T-helper 2 cell treated with Interferon-gamma antibody and Interleukin-4, amounts not matched to agents 5 μg/mL and 100 μg/mL, for 36 hours (primary cell): ENCODE results near the gene MYMK.

Experiments used
- DNase-seq: peaks from one replicate; pipeline ENCODE4 v3.0.0; 2021; ENCODE audit warnings: low spot score
- H3K27ac Mint-ChIP-seq: one replicate; pipeline ENCODE4 v1.8.0; 2021; ENCODE audit warnings: mild to moderate bottlenecking, mixed read lengths
- H3K27me3 Mint-ChIP-seq: one replicate; pipeline ENCODE4 v1.8.0; 2021; ENCODE audit warnings: low read depth, mixed read lengths
- H3K36me3 Mint-ChIP-seq: one replicate; pipeline ENCODE4 v1.8.0; 2021; ENCODE audit warnings: low read depth, mixed read lengths
- H3K4me1 Mint-ChIP-seq: one replicate; pipeline ENCODE4 v1.8.0; 2021; ENCODE audit warnings: low read depth, mixed read lengths
- H3K4me3 Mint-ChIP-seq: one replicate; pipeline ENCODE4 v1.8.0; 2022; ENCODE audit warnings: mild to moderate bottlenecking, moderate library complexity, mixed read lengths
- H3K9me3 Mint-ChIP-seq: one replicate; pipeline ENCODE4 v1.8.0; 2021; ENCODE audit warnings: mixed read lengths

The MYMK gene

DNA sequence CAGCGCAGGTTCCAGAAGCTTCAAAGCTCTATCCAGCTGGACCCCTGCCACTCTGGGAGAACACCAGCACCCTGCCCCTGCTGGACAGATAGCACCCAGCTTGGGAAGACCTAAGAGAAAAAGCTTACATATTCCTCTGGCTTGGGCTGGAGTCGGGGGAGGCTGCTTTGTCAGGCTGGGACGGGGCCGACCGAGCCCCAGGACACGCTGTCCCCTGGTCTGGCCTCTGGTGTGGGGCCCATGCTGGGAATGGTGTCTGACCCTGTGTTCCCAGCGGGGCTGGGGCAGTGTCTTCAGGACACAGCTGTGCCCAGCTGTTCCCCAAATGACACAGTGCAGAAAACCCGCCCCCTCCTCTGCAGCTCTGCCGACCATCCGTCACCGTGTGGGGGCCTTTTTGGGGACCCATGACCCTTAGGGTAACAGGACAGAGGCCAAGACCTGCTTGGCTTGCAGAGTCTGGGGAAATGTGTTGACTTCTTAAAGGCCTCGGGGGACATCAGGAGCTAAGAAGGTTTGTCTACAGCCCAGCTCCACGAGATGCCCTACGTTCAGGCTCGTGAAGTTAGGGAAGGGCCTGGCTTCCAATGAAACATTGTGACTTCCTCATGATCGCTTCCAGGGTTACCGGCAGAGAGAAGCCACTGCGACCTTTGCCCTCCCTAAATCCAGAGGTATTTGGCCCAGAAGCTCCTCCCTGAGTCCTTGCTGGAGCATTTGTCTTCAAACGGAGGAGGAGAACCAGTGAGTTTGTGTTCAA is 25.4 kb downstream of the MYMK start:
- Mint-ChIP-seq H3K4me3 (no peak overlapping the region), H3K27me3 (peaks cover 2% of the 10 kb centered on the region)

DNA sequence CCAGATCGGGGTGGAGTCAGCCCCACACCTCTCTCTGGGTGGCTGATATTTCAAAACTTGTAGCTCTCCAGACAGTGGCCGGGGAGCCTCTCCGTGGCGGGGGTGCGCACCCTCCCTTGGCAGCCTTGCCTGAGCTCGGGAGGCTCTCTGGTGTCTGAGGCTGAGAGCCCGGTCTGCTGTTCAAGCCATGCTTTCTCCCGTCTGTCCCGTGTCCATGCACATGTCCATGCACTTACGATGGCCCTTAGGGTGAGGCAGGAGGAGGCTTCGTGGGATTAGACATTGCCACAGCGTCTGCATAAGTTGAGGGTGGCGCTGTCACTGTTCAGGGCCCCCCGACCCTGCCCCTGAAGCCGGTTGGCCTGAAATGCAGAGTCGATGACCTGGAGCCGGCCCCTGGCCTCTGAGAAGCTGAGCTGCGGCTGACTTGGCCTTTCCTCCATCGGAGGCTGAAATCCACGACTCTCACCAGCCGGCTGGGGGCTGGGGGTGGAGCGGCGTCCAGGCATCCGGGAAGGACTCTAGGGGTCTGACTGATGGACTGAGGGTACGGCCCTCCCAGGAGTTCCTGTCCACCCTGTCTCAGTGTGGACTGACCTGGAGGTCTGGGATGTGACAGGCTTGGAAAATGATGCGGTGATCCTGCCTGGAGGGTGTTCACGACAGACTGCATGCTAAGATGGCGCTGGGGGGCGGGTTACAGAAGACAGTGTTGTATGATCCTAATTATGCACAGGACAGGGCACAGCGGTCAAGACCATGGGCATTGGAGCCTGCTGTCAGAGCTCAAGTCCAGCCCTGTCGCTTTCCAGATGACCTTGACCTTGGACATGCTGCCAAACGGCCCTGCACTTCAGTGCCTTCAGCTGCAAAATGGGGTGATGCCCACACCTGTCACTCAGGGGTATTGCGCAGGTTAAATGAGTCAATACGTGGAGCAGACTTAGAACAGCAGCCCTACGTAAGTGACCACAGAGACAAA is 27.6 kb downstream of the MYMK start:
- Mint-ChIP-seq H3K27ac (no peak overlapping the region), H3K9me3 (peaks cover 13% of the 10 kb centered on the region), H3K36me3 (no peaks in the 10 kb centered on the region), H3K27me3 (no peaks in the 10 kb centered on the region), H3K4me1 (no peaks in the 10 kb centered on the region), H3K4me3 (no peak overlapping the region)
- DNase-seq, result no peak

More for the DNA sequence above, 25.4 kb downstream of the MYMK start:
- no peak for DNase-seq
- Mint-ChIP-seq H3K27ac (no peak overlapping the region), H3K36me3 (no peaks in the 10 kb centered on the region), H3K4me1 (no peaks in the 10 kb centered on the region), H3K9me3 (peaks cover 22% of the 10 kb centered on the region)

DNA sequence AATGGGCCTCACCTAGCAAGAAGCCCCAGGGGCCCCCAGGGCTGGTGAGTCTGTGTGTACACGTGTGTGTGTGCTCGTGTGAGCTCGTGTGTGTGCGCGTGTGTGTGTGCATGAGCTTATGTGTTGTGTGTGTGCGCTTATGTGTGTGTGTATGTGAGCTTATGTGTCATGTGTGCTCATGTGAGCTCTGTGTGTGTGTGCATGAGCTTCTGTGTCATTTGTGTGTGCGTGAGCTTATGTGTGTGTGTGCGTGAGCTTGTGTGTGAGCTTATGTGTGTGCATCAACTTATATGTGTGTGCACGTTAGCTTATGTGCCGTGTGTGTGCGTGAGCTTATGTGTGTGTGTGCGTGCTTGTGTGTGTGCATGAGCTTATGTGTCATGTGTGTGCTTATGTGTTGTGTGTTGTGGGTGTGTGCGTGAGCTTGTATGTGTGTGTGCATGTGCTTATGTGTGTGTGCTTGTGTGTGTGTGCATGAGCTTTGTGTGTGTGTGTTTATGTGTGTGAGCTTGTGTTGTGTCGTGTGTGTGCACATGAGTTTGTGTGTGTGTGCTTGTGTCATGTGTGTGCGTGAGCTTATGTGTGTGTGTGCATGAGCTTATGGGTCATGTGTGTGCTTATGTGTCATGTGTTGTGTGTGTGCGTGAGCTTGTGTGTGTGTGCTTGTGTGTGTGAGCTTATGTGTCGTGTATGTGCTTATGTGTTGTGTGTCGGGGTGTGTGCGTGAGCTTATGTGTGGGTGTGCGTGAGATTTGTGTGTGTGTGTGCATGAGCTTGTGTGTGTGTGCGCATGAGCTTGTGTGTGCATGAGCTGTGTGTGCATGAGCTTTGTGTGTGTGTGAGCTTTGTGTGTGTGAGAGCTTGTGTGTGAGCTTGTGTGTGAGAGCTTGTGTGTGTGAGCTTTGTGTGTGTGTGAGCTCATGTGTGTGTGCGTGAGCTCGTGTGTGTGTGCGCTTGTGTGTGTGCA is 29.1 kb downstream of the MYMK start:
- Mint-ChIP-seq H3K4me1 (no peaks in the 10 kb centered on the region), H3K9me3 (no peaks in the 10 kb centered on the region), H3K36me3 (no peaks in the 10 kb centered on the region), H3K4me3 (no peak overlapping the region), H3K27ac (no peak overlapping the region), H3K27me3 (no peaks in the 10 kb centered on the region)
- no peak for DNase-seq

DNA sequence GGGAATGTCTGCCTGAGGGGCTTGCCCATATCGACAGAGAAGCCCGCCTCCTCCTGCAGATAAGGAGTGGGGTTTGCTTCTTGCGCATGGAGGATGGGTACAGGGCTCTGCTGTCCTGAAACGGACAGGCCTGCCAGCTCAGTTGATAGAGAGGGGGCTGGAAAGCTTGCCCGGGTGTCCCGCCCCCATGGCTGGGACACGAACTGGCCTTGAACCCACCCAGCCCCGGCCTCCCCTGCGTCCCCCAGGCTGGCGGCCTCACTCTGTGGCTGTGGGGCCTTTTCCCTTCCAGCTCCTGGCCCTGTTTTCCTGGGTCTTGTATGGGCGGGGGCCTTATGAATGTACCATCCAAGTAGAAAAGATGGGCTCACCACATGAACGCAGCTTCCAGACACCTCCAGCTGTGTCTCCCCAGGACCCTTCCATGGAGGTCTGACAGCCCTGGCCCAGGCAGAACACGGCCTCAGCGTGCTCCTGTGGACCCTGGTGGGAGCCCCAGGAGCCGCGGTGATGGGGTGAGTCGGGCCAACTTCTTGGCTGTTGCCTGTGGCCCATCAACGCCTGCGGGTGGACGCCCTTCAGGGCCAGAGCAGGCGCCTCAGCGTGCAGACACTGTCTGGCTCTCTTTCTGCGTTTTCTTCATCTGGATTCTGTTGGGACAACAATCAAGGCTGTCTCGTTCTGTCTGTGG is 30.0 kb downstream of the MYMK start:
- no peak overlapping the region for H3K4me3 Mint-ChIP-seq
- no peaks in the 10 kb centered on the region for H3K4me1 Mint-ChIP-seq
- H3K9me3 Mint-ChIP-seq, result no peaks in the 10 kb centered on the region
- H3K36me3 Mint-ChIP-seq, result no peaks in the 10 kb centered on the region
- no peak overlapping the region for H3K27ac Mint-ChIP-seq
- no peaks in the 10 kb centered on the region for H3K27me3 Mint-ChIP-seq
- no peak for DNase-seq

DNA sequence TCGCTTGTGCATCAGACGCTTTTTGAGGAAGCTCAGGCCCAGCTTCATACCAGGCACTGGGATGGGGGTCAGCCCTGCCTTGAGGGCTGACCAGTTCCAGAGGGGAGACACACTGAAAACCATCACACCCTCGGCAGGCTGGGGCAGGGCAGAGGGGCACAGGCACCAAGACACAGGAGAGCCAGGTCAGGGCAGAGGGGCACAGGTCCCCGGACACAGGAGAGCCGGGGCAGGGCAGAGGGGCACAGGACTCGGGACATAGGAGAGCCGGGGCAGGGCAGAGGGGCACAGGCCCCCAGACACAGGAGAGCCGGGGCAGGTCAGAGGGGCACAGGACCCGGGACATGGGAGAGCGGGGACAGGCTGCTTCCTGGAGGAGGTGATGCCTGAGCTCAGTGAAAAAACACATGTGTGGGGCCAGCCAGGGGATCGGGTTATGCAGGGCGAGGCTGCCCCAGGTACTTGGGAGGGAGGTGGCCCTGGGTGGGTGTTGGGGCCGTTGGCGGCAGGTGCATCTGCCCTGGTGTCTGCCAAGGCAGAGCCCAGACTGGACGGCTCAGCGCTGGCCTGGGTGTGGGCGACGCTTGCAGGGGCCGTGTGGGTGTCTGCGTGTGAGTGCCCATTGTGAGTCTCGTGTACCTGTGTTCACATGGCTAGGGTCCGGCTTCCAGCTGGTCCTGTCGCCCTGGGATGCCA is 30.8 kb downstream of the MYMK start:
- H3K27ac Mint-ChIP-seq, result no peak overlapping the region
- H3K4me1 Mint-ChIP-seq, result no peaks in the 10 kb centered on the region
- no peaks in the 10 kb centered on the region for H3K36me3 Mint-ChIP-seq
- no peaks in the 10 kb centered on the region for H3K9me3 Mint-ChIP-seq
- no peak overlapping the region for H3K4me3 Mint-ChIP-seq
- H3K27me3 Mint-ChIP-seq, result no peaks in the 10 kb centered on the region
- no peak for DNase-seq

DNA sequence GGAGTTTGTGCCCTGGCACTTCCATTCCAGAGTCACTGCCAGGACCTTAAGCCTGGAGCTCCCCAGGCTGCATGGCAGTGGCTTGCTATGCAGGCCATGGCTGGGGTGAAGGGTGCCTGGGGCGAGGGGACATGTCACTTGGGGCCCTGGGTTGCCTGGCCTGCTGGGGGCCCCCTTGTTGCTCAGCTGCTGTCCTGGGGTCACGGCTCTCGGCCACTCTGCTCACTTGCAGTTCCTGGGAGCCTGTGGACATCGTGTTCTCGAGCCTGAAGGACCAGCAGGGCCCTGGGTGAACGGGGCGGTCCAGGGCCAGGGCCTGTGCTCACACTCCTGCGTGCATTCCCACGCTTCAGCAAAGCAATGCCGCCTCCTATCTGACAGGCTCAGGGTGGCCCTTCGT is 31.3 kb downstream of the MYMK start:
- Mint-ChIP-seq H3K4me1 (no peaks in the 10 kb centered on the region), H3K4me3 (no peak overlapping the region), H3K27me3 (no peaks in the 10 kb centered on the region), H3K36me3 (no peaks in the 10 kb centered on the region), H3K9me3 (no peaks in the 10 kb centered on the region), H3K27ac (no peak overlapping the region)
- DNase-seq, result no peak

DNA sequence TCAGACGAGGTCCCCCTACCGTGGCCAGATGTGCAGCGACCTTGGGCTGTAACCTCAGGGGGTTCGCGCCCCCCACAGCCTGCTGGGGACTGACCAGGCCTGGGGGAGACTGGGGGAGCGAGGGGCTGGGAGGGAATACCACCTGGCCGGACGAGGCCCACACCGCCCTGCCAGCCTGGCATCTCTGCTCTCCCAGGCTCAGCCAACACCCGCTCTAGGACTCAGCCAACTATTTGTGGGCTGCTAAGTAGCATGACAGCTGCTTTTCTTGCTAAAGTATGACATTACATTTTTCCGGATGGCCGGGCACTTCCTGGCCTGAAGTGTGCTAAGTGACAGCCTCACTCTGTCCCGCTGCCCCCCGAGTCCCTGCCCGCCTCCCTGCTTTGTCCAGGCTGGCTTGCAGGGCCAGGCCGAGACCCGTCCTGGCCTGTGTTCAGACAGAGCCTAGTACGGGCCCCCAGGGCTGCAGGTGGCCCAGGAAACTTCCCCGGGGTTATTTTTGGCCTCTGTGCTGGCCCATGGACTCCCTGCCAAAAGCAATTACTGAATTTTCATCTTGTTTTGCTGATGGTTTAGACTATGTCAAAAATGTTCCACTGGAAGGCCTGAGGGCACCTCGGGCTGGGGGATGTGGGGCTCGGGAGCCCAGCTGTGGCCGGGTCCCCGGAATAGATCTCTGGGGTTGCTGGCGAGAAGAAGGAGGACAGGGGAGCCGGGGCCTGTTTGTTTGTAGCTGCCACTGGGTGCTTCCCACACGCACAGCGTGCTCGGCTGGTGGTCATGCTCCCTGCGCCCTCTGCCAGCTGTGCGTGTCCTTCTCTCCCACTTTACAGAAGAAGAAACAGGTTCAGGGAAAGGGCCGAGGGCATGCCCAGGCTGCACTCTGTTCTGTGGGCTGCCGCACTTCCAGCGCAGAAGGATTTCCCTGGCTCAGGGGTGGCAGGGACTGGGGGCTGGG is 32.4 kb downstream of the MYMK start:
- Mint-ChIP-seq H3K27me3 (no peaks in the 10 kb centered on the region), H3K27ac (no peak overlapping the region), H3K4me1 (no peaks in the 10 kb centered on the region), H3K4me3 (no peak overlapping the region), H3K36me3 (no peaks in the 10 kb centered on the region), H3K9me3 (no peaks in the 10 kb centered on the region)
- DNase-seq, result no peak

DNA sequence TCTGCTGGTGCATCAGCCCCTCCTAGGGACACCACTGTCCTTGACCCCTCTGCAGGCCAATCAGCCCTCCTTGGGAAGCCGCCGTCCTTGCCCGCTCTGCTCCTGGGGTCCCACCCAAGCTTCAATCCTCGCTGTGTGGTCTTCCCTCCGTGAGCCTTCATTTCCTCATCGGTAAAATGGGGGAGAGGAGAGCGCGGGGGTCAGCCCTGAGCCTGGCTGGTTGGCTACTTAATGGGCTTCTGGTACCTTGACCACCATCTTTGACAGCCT is 33.2 kb downstream of the MYMK start:
- Mint-ChIP-seq H3K9me3 (no peaks in the 10 kb centered on the region), H3K4me1 (no peaks in the 10 kb centered on the region), H3K4me3 (no peak overlapping the region), H3K36me3 (no peaks in the 10 kb centered on the region), H3K27ac (no peak overlapping the region), H3K27me3 (no peaks in the 10 kb centered on the region)
- DNase-seq, result no peak

DNA sequence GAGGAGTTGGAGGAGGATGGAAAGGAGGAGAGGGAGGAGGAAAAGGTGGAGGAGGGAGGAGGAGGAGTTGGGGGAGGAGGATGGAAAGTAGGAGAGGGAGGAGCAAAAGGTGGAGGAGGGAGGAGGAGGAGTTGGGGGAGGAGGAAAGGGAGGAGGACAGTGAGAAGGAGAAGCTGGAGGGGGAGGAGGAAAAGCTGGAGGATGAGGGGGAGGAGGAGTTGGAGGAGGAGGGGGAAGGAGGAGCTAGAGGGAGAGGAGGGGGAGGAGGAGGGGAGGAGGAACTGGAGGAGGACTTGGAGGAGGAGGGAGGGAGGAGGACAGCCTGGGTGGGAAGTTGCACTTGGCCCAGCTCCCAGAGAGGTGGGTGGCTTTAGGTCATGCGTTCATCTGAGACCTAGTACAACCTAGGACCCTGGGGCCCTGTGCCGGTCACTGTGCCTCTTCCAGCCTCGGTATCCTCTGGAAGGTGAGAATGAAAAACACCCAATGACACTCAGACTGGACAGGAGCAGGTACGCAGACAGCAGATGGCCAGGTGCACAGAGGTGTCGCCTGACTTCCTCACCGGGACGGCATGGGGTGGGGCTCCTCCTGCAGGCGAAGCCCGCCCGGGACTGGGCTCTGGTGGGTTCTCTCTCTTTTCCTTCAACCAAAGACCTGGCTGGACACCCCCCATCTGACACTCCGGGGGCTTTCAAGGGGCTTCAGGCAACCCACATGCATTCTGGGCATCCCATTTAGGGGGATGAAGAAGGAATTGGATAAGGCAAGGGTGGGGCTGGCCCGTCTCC is 33.7 kb downstream of the MYMK start:
- Mint-ChIP-seq H3K27me3 (no peaks in the 10 kb centered on the region), H3K4me3 (no peak overlapping the region), H3K9me3 (no peaks in the 10 kb centered on the region), H3K36me3 (no peaks in the 10 kb centered on the region), H3K4me1 (peaks cover 2% of the 10 kb centered on the region), H3K27ac (no peak overlapping the region)
- no peak for DNase-seq

DNA sequence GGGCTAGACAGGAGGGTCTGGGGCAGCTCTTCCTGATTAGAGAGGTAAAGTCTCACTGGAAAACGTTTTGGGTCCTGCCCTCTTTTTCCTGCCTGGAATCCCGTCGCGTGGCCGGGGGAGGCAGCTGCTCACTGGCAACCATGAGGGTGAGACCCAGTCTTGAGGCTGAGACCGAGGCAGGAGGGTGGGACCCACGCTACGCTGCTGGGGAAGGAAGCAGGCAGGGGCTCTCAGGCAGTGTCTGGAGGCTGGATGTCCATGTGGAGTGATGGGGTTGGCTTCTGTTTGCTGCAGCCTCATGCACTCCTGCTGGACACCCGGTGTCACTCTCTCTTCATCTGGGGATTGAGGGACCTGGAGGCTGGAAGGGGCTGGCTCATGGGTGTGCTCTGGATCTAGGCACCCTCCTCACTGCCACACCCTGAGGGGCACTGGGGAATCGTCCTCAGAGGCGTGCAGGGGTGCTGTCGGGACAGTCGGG is 34.5 kb downstream of the MYMK start:
- Mint-ChIP-seq H3K36me3 (no peaks in the 10 kb centered on the region), H3K4me3 (no peak overlapping the region), H3K9me3 (no peaks in the 10 kb centered on the region), H3K4me1 (peaks cover 3% of the 10 kb centered on the region), H3K27ac (no peak overlapping the region), H3K27me3 (no peaks in the 10 kb centered on the region)
- DNase-seq, result no peak

DNA sequence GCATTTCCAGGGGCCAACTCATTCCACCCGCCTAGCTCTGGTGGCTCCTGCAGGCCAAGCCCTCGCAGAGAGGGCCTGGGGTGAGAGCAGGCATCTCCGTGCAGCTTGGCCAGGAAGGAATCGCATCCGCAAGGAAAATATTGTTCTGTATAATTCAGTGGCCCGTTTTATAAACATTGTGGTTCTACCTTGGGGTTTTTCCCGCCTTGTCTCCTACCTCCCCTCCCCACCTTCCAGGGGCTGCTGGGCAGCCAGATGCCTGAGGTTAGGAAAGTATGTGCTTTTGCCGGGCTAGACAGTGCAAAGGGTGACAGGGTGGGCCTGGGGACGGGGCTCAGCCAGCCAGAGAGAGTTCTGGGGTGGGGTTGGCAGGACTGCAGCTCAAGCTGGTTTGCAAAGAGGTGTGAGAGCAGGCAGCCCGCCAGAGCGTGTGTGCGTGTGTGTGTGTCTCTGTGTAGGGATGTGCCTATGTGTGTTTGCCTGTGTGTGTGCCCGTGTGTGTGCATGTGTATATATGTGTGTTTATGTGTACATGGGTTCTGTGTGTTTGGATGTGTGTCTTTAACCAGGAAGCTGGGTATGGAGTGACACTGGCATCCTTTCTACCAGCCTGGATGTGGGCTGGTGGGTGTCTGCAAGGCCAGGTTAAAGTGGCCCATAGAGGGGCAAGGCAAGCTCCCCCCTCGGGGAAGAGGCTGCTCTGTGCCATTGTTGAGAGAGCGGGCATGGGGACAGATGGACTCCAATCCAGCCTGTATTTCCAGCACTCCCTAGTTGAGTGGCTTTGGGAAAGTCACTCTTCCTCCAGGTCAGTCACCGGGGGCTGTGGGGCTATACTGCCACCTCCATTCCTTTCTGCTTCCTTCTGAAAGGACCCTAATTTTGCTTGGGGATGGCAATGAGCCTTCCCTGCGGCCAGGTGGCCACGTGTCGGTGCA is 35.2 kb downstream of the MYMK start:
- peaks cover 3% of the 10 kb centered on the region for H3K4me1 Mint-ChIP-seq
- no peak overlapping the region for H3K27ac Mint-ChIP-seq

More for the DNA sequence above, 35.2 kb downstream of the MYMK start:
- DNase-seq, result no peak
- no peaks in the 10 kb centered on the region for H3K36me3 Mint-ChIP-seq
- no peak overlapping the region for H3K4me3 Mint-ChIP-seq
- no peaks in the 10 kb centered on the region for H3K27me3 Mint-ChIP-seq
- H3K9me3 Mint-ChIP-seq, result no peaks in the 10 kb centered on the region
